ENCODE results near the gene GRIN2D.

GRCh38 chr19:48443256-48443655, 49.8 kb downstream of the GRIN2D start:
- TF ChIP-seq, protein P1, sequence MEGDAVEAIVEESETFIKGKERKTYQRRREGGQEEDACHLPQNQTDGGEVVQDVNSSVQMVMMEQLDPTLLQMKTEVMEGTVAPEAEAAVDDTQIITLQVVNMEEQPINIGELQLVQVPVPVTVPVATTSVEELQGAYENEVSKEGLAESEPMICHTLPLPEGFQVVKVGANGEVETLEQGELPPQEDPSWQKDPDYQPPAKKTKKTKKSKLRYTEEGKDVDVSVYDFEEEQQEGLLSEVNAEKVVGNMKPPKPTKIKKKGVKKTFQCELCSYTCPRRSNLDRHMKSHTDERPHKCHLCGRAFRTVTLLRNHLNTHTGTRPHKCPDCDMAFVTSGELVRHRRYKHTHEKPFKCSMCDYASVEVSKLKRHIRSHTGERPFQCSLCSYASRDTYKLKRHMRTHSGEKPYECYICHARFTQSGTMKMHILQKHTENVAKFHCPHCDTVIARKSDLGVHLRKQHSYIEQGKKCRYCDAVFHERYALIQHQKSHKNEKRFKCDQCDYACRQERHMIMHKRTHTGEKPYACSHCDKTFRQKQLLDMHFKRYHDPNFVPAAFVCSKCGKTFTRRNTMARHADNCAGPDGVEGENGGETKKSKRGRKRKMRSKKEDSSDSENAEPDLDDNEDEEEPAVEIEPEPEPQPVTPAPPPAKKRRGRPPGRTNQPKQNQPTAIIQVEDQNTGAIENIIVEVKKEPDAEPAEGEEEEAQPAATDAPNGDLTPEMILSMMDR (IDR thresholded peaks at IDR 0.05) = no peak
- TF ChIP-seq EP300 (IDR thresholded peaks at IDR 0.05) (no peak), POLR2A (IDR thresholded peaks at IDR 0.05) (no peak)
